Natural killer cell (primary cell): ENCODE data around the gene PGC. TPM values are rescaled to one million over a fixed set of nuclear protein-coding genes. Genes with fewer than 3 reads are reported as not detected.

Source experiments
- ATAC-seq, 3 donors: fragments of 150-1000 bp in 2 of 3; fragments of 200-7000 bp in 1 of 3; cut with Tn5 transposase; 1 replicate in 1 of 3; 2 replicates in 2 of 3; pipeline ENCODE4 v1.10.0; 2021; ENCODE audit warnings: mild to moderate bottlenecking in 2 of 3, moderate library complexity in 2 of 3
- DNase-seq, 2 donors: peaks; one replicate each; pipeline versions ENCODE4 v3.0.0 to v3.0.0-alpha.2; 2013 to 2021; ENCODE audit warnings: mixed read lengths in 1 of 2
- H3K27ac ChIP-seq: one replicate; pipeline ENCODE4 v1.5.1; 2013; ENCODE audit warnings: mild to moderate bottlenecking, low read length
- H3K27me3 ChIP-seq: one replicate; pipeline ENCODE4 v1.6.1; 2013; ENCODE audit warnings: low read length; ENCODE audit not compliant: control insufficient read depth, insufficient read depth
- H3K36me3 ChIP-seq: one replicate; pipeline ENCODE4 v1.6.1; 2013; ENCODE audit warnings: low read length; ENCODE audit not compliant: control insufficient read depth, insufficient read depth
- H3K4me1 ChIP-seq: one replicate; pipeline ENCODE4 v1.6.1; 2013; ENCODE audit warnings: low read length; ENCODE audit not compliant: control insufficient read depth, insufficient read depth
- H3K4me3 ChIP-seq: one replicate; pipeline ENCODE4 v1.5.1; 2013; ENCODE audit warnings: low read length
- H3K9me3 ChIP-seq: one replicate; pipeline ENCODE4 v1.6.1; 2013; ENCODE audit warnings: low read length; ENCODE audit not compliant: control insufficient read depth, insufficient read depth
- H3K27ac Mint-ChIP-seq, 2 donors: one replicate each; pipeline ENCODE4 v1.8.0; 2022; ENCODE audit warnings: mild to moderate bottlenecking in 2 of 2, mixed read lengths in 2 of 2, moderate library complexity in 1 of 2
- H3K27me3 Mint-ChIP-seq, 2 donors: one replicate each; pipeline ENCODE4 v1.8.0; 2022; ENCODE audit warnings: low read depth in 2 of 2, mixed read lengths in 2 of 2
- H3K36me3 Mint-ChIP-seq: one replicate; pipeline ENCODE4 v1.8.0; 2022; ENCODE audit warnings: mixed read lengths
- H3K4me1 Mint-ChIP-seq, 2 donors: one replicate each; pipeline ENCODE4 v1.8.0; 2022; ENCODE audit warnings: mixed read lengths in 2 of 2
- H3K4me3 Mint-ChIP-seq: one replicate; pipeline ENCODE4 v1.8.0; 2022; ENCODE audit warnings: mild to moderate bottlenecking, moderate library complexity, mixed read lengths
- H3K9me3 Mint-ChIP-seq, 2 donors: one replicate each; pipeline ENCODE4 v1.8.0; 2022; ENCODE audit warnings: mixed read lengths in 2 of 2
- WGBS: methylation state at CpG from one replicate; pipeline ENCODE4 v1.1.7; 2013; ENCODE audit warnings: missing lambda C conversion rate; ENCODE audit not compliant: insufficient coverage; 5-methylcytosine and 5-hydroxymethylcytosine counted together
- intact Hi-C: fragments of 100-400 bp; cut with micrococcal nuclease; formaldehyde crosslinking; loops from one replicate; pipeline ENCODE4 v1.14.2; 2022
- total RNA-seq, 4 donors: library from RNA; stranded (reverse); fragments of 120-200 nt in 1 of 4; gene quantifications; one replicate each; pipeline versions ENCODE4 v1.2.3 to v1.2.4, GENCODE V29; 2013 to 2022
- TF ChIP-seq, protein P1 (sequence below): fragments of 200-600 bp; IDR thresholded peaks from one replicate; pipeline ENCODE4 v1.8.0; 2022; ENCODE audit warnings: antibody characterized with exemption

PGC gene
- total RNA-seq, 3 donors from 2014 or later (not counting 1 experiment from before 2014, with no cell fraction given) = not detected

DNA sequence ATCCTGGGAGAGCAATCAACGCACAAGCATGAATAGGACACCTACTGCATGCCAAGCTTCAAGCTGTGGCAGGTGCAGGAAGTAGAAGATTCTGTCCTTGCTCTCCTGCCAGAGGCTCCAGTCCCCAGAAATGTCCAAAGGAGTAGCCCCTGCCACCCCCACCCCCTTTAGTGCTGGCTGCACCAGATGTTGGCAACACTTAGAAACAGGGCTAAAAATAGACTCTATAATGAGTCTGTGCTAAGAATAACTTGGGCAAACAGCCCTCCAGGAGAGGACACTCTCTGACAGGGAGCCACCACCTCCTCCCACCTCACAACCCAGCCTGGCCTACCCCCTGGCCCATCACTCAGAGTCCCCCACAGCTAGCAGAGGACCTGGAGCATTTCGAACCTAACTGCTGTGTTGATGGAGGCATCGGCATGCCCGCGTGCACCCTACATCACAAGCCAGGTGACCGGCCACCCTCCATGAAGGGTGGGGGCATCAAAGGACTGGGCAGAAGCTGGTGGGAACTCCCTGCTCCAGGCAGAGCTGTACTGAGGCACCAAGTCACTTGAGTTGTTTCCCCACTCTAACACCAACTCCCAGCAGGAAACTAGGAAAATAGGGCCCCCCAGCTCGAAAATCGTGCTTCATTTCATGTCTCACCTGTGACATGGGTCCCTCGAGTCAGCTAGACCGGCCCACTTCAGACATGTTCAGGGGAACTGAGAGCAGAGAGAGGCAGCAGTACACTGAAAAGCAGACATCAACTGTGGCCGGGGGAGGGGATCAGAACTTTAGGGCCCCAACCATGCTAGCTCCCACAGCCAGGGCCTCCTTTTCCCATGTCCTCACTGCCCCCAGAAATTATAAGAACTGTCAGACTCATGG is 30.4 kb downstream of the PGC start:
- no peak for ATAC-seq
- H3K27me3 ChIP-seq = no peaks in the 10 kb centered on the region
- intact Hi-C loops = no loop called here
- H3K27ac Mint-ChIP-seq = peak overlapping the region; percentile 65 to 87
- TF ChIP-seq, protein P1, sequence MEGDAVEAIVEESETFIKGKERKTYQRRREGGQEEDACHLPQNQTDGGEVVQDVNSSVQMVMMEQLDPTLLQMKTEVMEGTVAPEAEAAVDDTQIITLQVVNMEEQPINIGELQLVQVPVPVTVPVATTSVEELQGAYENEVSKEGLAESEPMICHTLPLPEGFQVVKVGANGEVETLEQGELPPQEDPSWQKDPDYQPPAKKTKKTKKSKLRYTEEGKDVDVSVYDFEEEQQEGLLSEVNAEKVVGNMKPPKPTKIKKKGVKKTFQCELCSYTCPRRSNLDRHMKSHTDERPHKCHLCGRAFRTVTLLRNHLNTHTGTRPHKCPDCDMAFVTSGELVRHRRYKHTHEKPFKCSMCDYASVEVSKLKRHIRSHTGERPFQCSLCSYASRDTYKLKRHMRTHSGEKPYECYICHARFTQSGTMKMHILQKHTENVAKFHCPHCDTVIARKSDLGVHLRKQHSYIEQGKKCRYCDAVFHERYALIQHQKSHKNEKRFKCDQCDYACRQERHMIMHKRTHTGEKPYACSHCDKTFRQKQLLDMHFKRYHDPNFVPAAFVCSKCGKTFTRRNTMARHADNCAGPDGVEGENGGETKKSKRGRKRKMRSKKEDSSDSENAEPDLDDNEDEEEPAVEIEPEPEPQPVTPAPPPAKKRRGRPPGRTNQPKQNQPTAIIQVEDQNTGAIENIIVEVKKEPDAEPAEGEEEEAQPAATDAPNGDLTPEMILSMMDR = no peak
- peaks cover 71% of the 10 kb centered on the region for H3K4me1 ChIP-seq
- H3K9me3 ChIP-seq = no peaks in the 10 kb centered on the region
- H3K27ac ChIP-seq = peak overlapping the region; percentile 31
- peak overlapping the region; percentile 21 for H3K4me3 Mint-ChIP-seq
- H3K4me3 ChIP-seq = no peak overlapping the region
- peaks cover 45 to 68% of the 10 kb centered on the region in 2 donors for H3K4me1 Mint-ChIP-seq
- peaks cover 4% of the 10 kb centered on the region for H3K36me3 ChIP-seq
- H3K27me3 Mint-ChIP-seq = no peaks in the 10 kb centered on the region
- WGBS = 84% methylated on average over 10 of the region's 11 CpGs
- H3K9me3 Mint-ChIP-seq = no peaks in the 10 kb centered on the region
- H3K36me3 Mint-ChIP-seq = no peaks in the 10 kb centered on the region
- no peak for DNase-seq

DNA sequence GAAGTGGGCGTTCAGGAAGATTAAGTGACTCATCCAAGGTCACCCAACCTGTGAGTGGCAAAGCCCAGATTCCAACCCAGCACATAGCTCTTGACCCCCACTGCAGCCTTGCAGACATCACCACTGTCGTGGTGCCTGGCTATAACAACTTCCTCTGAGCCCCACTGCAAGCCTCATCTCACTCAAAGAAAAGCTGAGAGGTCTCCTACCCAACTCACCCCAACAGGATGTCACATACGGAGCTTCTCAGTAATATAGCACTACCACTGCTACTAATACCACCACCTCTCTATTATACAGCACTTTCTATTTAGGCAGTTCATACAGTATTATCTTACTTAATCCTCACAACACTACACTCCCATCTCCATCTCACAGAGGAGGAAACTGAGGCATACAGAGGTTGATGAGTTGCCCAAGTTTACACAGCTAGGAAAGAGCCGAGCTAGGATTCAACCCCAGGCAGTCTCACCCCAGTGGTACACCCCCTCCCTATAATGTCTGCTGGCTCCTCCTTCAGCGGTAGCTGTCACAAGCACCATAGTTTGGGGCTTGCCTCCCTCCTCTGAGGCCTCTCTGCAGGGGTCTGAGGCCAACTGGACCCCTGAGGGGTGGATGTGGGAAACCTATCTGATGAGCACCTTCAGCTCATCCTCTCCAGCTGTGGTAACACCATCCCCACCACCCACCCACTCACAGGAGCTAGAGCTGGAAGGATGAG is 31.2 kb downstream of the PGC start:
- Mint-ChIP-seq H3K27me3 (no peaks in the 10 kb centered on the region), H3K27ac (peak overlapping the region; percentile 65 to 87), H3K36me3 (no peaks in the 10 kb centered on the region), H3K4me3 (peak overlapping the region; percentile 25), H3K9me3 (no peaks in the 10 kb centered on the region), H3K4me1 (peaks cover 38 to 68% of the 10 kb centered on the region in 2 donors)
- ATAC-seq (peak; percentile 69 to 83 (median 76)), DNase-seq (no peak)
- H3K9me3 ChIP-seq = no peaks in the 10 kb centered on the region
- H3K27ac ChIP-seq = peak overlapping the region; percentile 25
- H3K4me1 ChIP-seq = peaks cover 67% of the 10 kb centered on the region
- peaks cover 4% of the 10 kb centered on the region for H3K36me3 ChIP-seq
- no peaks in the 10 kb centered on the region for H3K27me3 ChIP-seq
- no peak overlapping the region for H3K4me3 ChIP-seq
- WGBS = 32% methylated on average over 4 of the region's 5 CpGs
- intact Hi-C loops = no loop called here
- TF ChIP-seq, protein P1 = no peak

DNA sequence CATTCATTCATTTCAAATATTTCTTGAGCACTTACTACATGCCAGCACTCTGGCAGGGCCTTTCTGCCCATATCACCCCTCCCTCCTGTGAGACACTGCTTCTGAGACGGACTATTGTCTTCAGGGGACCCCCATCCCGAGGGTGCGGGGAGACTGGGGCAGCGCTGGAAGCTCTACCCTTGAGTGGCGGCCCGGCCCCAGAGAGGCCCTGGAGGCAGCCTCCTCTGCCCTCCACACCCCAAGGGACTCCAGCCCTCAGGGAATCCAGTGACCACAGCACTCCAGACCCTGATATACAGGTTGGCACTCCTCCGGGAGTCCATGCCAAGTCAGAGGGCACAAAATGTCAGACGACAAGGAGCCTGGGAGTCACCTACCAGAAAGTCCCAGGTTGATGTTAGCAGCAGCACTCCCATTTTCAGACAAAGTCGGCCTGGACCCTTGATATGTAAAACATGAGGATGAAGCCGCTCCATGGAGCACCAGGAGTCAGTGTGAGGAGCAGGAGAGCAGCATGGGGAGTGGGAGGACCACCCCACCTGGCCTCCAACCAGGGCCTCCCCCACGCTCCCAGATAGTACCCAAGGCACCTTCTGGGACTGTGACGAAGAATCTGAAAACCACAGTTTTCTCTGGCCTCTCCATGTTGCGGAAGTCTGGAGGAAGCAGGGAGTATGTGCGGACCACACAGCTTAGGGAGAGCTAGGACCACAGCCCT is 32.5 kb downstream of the PGC start:
- Mint-ChIP-seq H3K9me3 (no peaks in the 10 kb centered on the region), H3K36me3 (no peaks in the 10 kb centered on the region), H3K4me3 (no peak overlapping the region), H3K27ac (peak overlapping the region in 1 of 2 donors; percentile 44), H3K4me1 (peaks cover 41 to 66% of the 10 kb centered on the region in 2 donors), H3K27me3 (no peaks in the 10 kb centered on the region)
- 95% methylated on average over 14 of the region's 14 CpGs for WGBS
- Histone ChIP-seq H3K27me3 (no peaks in the 10 kb centered on the region), H3K9me3 (no peaks in the 10 kb centered on the region), H3K4me1 (peaks cover 59% of the 10 kb centered on the region), H3K4me3 (no peak overlapping the region), H3K27ac (no peak overlapping the region), H3K36me3 (peaks cover 3% of the 10 kb centered on the region)
- DNase-seq = no peak
- intact Hi-C loops = no loop called here
- TF ChIP-seq, protein P1 = no peak
- no peak for ATAC-seq
